Upper lobe of right lung (tissue), 1 donor: Measurements from ENCODE around the gene ABCD2. TPM values are rescaled to one million over a fixed set of nuclear protein-coding genes. Genes with fewer than 3 reads are reported as not detected.

ENCODE experiments used
- ATAC-seq: fragments of 200-7000 bp; cut with Tn5 transposase; one replicate; pipeline ENCODE4 v1.9.1; 2020; ENCODE audit warnings: mild to moderate bottlenecking, moderate library complexity
- DNase-seq: peaks from one replicate; pipeline ENCODE4 v3.0.0-alpha.2; 2020
- H3K27ac ChIP-seq: fragments of 200-600 bp; one replicate; pipeline ENCODE4 v1.8.0; 2022
- H3K27me3 ChIP-seq: fragments of 200-600 bp; one replicate; pipeline ENCODE4 v1.8.0; 2022; ENCODE audit warnings: mild to moderate bottlenecking
- H3K36me3 ChIP-seq: fragments of 200-600 bp; one replicate; pipeline ENCODE4 v1.8.0; 2022
- H3K4me1 ChIP-seq: fragments of 200-600 bp; one replicate; pipeline ENCODE4 v1.8.0; 2022
- H3K4me3 ChIP-seq: fragments of 200-600 bp; one replicate; pipeline ENCODE4 v1.8.0; 2022; ENCODE audit warnings: mild to moderate bottlenecking
- H3K9me3 ChIP-seq: fragments of 200-600 bp; one replicate; pipeline ENCODE4 v1.8.0; 2022
- CTCF ChIP-seq: fragments of 200-600 bp; IDR thresholded peaks from one replicate; pipeline ENCODE4 v1.8.0; 2022; ENCODE audit warnings: antibody characterized with exemption
- intact Hi-C: fragments of 100-400 bp; cut with DNase I; formaldehyde crosslinking; loops from one replicate; pipeline ENCODE4 v1.11.0; 2022
- total RNA-seq: library from RNA; stranded (reverse); fragmentation: NEBNext Ultra II Directional; extraction: Animal tissue kit (Norgen Biotek cat#: 25700); gene quantifications from one replicate; pipeline ENCODE4 v1.2.1, GENCODE V29; 2021
- donor health status: DM: no; HTN: yes; CAD: no; lungs with severe emphysema.

The ABCD2 gene
- total RNA-seq, 1 donor from 2014 or later = 0.46 TPM

- H3K9me3 ChIP-seq = no peaks in the 10 kb centered on the region
- H3K27me3 ChIP-seq = no peaks in the 10 kb centered on the region
- DNase-seq = no peak
- no peaks in the 10 kb centered on the region for H3K36me3 ChIP-seq
- no peak for ATAC-seq
- H3K27ac ChIP-seq = no peak overlapping the region
- TF ChIP-seq CTCF = no peak
- H3K4me3 ChIP-seq = no peak overlapping the region
- intact Hi-C loops = no loop called here
- no peaks in the 10 kb centered on the region for H3K4me1 ChIP-seq
These were observed 114.0 kb downstream of the ABCD2 start for GRCh38 chr12:39505554-39505953.

- ATAC-seq = no peak
These were observed 114.6 kb downstream of the ABCD2 start for GRCh38 chr12:39505023-39505422.

GRCh38 chr12:39503439-39503838 lies 116.2 kb downstream of the ABCD2 start:
- no peaks in the 10 kb centered on the region for H3K9me3 ChIP-seq
- H3K27ac ChIP-seq = no peak overlapping the region
- intact Hi-C loops = no loop called here
- DNase-seq = no peak
- no peaks in the 10 kb centered on the region for H3K27me3 ChIP-seq
- no peaks in the 10 kb centered on the region for H3K4me1 ChIP-seq
- no peaks in the 10 kb centered on the region for H3K36me3 ChIP-seq
- no peak for TF ChIP-seq CTCF
- ATAC-seq = no peak
- H3K4me3 ChIP-seq = no peak overlapping the region

More at GRCh38 chr12:39505023-39505422, 114.6 kb downstream of the ABCD2 start:
- no peaks in the 10 kb centered on the region for H3K9me3 ChIP-seq
- no peak for DNase-seq
- H3K27ac ChIP-seq = no peak overlapping the region
- TF ChIP-seq CTCF = no peak
- H3K27me3 ChIP-seq = no peaks in the 10 kb centered on the region
- H3K36me3 ChIP-seq = no peaks in the 10 kb centered on the region
- intact Hi-C loops = no loop called here
- H3K4me1 ChIP-seq = no peaks in the 10 kb centered on the region
- H3K4me3 ChIP-seq = no peak overlapping the region

GRCh38 chr12:39502726-39503125 lies 116.9 kb downstream of the ABCD2 start:
- H3K4me3 ChIP-seq = no peak overlapping the region
- H3K27ac ChIP-seq = no peak overlapping the region
- H3K4me1 ChIP-seq = no peaks in the 10 kb centered on the region
- TF ChIP-seq CTCF = no peak
- no peaks in the 10 kb centered on the region for H3K27me3 ChIP-seq
- intact Hi-C loops = no loop called here
- no peaks in the 10 kb centered on the region for H3K36me3 ChIP-seq
- ATAC-seq (no peak), DNase-seq (no peak)
- H3K9me3 ChIP-seq = no peaks in the 10 kb centered on the region

Other genes with a start within 250 kb of the ABCD2 start
- gene KIF21A, start 176.7 kb downstream of the ABCD2 start, total RNA-seq = 12.2 TPM